GM18498 (cell line): ENCODE results near the gene GTF3C5.
"Not testable (repeated sequence)": the region's sequence is repeated elsewhere in the genome, so short reads cannot be mapped to it uniquely, and the experiment has no call there.

Experiments
- ATAC-seq: cut with Tn5 transposase; IDR thresholded peaks from one replicate; pipeline ENCODE4 v1.9.1; 2021; ENCODE audit warnings: mild to moderate bottlenecking, moderate library complexity; ENCODE audit not compliant: unreplicated experiment

GTF3C5 gene

DNA sequence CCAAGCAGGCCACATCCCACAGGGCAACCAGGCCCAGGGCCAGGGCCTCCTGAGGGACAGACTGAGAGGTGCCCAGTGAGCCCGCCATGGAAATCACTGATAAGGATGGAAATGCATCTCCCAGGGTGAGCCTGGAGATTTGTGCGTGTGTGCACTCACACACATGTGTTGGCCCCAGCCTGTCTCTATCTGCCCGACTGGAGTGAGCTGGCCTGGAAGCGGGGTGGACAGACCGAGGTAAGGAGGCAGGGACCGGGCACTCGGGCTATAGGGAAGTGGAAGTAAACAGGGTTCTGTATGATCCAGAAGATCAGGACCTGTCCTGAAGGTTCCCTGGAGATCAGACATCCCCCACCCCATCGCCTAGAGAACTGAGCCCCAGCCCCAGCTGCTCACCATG lies 34.9 kb upstream of the GTF3C5 start:
- ATAC-seq = no peak

DNA sequence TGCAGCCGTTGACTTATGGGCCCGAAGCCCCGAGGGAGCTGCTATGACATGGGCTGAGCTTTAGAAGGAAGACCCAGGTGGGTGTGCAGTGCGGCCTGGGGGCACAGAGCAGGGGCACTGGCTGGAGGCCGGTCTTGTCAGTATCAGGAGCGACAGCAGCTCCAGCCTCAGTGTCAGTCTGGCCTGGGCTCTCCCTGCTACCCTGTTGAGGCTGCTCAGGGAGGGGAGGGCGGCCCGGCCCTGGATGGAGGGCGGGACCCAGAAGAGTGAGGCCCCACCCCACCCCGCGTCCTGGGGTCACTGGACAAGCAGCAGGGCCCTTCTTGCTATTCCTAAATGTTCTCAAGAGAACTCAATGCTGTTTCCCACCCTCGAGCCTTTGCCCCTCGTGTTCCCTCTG lies 34.3 kb upstream of the GTF3C5 start:
- ATAC-seq = no peak

DNA sequence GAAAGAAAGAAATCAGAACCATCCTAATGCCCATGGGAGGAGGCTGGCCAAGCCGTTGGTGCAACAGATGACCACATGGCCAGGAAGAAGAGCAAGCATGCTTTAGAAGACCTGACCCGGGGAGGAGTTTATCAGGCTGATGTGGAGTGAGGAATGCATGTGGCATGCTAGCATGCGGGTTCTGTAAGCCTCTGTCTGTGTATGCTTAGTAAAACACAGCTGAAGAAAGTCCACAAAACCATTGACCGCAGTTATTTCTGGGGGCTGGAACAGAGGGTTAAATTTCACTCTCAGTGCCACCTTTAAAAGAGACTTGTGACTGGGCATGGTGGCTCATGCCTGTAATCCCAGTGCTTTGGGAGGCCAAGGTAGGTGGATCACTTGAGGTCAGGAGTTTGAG lies 33.2 kb upstream of the GTF3C5 start:
- ATAC-seq = no peak

DNA sequence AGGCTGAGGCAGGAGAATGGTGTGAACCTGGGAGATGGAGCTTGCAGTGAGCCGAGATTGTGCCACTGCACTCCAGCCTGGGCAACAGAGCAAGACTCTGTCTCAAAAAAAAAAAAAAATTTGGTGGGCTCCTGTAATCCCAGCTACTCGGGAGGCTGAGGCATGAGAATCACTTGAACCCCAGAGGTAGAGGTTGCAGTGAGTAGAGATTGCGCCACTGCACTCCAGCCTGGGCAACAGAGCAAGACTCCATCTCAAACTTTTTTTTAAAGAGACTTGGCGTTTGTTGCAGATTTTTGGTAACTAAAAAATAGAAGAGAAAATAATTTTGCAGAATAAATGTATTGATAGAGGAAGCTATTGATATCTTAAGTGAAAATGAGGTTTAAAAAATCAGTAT lies 32.6 kb upstream of the GTF3C5 start:
- ATAC-seq = not testable (repeated sequence)

DNA sequence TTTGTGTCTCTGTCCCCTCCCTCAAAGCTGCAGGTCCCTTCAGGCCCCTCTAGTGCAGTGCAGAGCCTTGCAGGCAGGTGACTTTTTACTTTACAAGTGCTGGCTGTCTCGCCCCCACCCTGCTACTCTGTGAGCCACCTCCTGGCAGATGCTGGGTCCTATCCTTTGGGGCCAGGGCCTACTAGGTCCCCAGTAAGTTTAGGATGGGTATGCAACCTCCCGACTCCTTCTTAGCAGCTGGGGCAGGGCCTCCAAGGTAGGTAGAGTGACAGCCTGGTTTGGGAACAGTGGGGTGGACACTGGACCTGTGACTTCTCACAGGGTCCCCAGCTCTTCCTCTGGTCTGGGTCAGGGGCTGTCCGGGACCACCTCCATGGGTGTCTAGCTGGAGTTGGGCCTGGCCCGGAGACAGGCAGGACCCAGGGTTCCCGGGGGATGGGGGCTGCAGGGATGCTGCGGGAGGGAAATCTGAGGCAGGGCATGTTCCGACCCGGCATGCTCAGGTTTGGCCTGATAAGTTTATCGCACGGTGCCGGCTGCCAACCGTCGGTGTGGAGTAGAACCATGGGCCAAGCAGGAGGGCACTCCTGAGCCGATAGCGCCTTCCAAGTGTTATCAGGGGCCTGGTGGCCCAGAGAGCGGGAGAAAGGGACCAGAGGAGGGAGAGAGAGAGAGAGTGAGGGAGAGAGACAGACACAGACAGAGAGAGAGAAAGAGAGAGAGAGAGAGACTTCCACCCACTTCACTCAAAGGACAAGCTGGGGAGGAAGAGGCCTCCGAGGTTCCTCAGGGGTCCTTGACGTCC lies 31.8 kb upstream of the GTF3C5 start:
- ATAC-seq = no peak

DNA sequence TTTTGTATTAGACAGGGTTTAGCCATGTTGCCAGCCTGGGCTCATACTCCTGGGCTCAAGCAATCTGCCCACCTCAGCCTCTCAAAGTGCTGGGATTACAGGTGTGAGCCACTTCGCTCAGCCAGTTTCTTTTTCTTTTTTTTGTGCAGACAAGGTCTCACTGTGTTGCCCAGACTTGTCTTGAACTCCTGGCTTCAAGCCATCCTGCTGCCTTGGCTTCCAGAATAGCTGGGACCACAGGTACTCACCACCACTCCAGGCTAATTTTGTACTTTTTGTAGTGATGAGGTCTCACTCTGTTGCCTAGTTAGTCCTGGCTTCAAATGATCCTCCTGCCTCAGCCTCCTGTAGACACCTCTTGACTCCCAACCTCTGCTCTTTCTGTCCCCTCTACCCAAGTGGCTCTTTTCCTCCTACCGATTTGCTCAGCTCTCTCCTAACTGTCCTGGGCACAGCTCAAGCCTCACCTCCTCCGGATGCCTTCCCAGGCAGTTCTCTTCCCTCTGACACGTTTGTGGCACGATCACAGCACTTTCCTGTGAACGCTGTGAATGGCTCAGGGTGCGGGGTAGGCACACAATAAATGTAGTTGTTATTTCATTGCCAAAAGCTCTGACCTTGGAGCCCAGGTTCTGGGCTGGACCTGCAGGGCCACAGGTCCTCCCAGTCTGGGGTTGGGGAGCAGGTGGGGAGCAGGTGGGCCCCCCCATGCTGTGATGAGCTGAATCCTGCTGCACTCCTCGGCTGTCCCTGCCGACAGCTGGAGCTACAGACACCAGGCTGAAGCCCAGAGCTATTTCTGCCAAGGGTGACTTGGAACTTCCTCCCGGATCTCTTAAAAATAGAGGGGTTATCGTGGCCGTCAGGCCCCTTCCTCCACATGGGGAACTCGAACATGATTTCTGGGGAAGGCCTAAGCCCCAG lies 28.4 kb upstream of the GTF3C5 start:
- ATAC-seq = no peak

DNA sequence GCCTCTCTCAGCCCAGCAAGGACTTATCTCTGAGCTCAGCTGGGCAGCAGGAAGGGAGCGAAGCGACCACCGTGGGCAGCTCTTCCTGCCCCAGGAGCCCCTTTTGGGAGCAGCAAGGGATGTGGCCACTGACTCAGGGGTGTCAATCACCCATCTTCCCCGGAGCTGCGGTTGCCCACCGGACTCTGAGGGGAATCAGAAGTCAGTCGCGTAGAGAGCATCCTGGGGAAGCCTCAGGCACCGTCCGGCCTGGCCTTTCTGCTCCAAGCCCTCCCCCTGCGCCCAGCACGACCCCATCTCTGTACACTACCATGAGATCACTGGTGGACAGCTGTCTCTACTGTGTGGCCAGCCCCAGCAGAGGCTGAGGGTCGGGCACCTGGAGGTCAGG lies 27.7 kb upstream of the GTF3C5 start:
- no peak for ATAC-seq

DNA sequence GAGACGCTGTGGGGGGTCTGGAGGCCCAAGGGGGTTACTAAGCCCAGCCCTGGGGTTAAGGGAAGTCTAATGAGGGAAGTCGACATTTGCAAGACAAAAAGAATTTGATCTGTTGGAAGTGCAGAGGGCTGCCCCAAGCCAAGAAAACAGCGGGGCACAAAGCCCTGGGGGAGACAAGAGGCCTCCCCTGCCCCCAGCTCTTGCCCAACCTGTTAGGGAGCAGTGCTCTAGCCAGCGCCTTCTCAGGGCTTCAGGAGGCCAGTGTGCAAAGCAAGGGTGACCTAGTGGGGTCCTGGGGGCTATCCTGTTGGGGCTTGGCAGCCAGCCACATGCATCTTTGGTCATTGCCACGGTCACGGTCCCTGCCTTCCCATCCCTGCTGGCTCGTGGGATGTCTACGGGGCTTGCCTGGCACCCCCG lies 27.1 kb upstream of the GTF3C5 start:
- ATAC-seq = no peak

DNA sequence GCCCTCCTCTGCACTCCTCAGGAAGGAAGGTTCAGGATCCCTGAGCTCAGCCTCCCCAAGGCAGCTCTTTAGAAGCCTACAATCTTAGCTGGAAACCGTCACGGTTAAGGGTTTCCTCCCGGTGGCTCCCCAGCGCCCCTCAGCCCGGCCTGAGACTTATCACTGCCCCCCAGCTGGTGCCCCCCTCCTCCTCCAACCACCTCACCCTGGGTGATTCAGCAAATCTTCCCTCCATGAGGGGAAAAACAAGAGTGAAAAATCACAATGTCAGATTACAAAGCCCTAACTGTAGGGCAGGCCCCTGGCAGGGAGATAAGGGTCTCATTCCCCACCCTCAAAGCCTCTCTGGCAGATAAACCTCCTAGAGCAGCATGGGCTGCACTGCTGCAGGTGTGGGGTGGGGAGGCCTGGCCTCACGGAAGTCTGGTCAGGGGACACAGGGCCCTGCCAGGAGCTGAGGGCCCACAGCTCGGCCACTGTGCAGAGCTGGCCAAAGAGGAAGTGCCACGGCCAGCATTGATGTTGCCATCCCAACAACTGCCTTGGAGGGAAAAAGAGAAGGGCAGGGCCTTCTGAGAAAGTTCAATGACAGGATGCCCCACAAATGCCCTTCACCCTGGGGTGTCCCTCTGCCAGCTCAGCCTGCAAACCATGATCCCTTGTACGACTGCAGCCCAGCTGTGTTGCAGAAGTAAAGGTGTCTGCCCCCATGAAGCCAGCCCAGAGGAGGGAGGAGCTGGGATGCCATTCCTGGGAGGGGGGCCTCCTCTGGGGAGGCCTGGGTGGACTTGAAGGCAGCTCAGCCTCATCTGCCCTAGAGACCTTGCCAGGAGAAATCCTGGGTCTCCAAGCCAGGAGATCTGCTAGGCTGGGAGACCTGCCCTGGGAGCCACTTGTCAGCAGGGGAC lies 26.5 kb upstream of the GTF3C5 start:
- ATAC-seq = no peak

DNA sequence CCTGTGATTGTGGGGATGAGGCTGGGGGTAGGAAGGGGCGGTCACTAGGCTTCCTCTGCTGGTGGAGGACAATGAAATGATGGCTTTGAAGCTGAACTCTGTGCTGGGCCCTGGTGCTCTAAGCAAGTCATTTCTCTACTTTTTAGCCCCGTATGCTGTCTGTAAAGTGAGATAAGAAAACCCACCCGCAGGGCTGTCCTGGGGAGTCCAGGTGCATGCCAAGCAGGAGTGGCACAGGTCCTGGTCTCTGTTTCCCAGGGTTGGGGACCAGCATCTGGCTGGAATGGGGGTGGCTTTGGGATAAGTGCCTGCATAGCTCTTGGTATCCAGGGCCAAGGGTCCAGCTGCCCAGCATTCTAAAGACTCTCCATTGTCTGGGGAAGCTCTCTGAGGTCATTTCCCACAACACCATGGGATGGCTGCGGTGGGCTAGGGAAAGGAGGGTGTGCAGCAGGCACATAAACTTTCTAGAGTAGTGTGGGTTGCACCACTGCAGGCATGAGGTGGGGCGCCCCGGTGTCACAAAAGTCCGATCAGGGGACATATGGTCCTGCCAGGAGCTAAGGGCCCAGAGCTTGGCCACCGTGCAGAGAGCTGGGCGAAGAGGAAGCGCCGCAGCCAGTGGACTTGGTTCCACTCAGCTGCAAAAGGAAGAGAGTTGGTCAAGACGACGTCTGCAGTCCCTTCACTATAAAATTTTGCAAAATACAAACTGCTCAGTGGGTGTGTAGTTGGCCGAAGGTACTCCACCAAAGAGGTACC lies 25.6 kb upstream of the GTF3C5 start:
- no peak for ATAC-seq

DNA sequence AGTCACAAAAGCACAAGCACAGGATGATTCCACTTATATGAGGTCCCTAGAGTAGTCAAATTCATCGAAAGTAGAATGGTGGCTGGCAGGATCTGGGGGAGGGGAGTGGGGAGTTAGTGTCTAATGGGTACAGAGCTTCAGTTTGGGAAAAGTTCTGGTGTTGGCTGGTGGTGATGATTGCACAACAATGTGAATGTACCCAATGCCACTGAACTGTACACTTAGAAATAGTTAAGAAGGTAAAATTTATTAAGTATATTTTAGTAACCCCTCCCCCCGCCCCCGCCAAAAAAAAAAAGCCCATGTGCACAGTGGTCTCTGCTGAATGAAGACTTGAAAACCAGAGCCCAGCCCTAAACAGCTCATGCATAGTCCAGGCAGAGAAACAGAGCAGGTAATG lies 24.8 kb upstream of the GTF3C5 start:
- no peak for ATAC-seq

DNA sequence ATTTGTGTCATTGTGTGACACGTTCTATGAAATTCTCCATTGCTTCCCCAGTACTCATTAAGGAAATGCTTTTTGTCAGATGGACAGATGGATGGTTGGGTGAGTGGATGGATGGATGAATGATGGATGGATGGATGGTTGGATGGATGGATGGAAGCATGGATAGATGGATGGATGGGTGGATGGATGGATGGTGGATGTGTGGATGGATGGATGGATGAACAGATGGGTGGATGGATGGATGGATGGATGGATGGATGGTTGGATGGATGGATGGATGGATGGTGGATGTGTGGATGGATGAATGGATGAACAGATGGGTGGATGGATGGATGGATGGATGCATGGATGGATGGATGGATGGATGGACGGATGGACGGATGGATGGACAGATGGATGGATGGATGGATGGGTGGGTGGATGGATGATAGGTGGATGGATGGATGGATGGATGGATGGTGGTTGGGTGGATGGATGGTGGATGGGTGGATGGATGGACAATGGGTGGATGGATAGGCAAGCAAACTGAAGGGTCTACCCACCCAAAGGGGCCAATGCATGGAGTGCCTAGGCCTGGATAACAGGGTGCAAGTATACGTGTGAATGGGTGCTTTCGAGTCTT lies 24.0 kb upstream of the GTF3C5 start:
- no peak for ATAC-seq

DNA sequence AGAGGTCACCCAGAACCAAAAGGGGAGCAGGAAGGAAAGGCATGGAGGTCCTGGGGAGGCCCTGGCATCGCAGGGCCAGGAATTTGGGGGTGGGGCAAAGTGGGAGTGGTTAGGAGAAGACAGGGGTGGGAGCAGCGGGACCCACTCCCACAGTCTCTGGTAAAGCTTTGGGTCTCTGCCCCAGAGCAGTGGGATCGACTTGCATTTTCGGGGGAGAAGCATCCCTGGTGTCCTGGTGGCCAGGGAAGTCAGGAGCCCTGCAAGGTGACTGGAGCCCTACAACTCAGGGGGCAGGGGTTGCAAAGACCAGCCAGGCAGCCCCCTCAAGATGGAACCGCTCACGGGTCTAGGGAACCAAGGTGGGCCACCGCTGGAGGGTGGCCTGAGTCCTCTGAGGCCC lies 22.4 kb upstream of the GTF3C5 start:
- ATAC-seq = no peak

DNA sequence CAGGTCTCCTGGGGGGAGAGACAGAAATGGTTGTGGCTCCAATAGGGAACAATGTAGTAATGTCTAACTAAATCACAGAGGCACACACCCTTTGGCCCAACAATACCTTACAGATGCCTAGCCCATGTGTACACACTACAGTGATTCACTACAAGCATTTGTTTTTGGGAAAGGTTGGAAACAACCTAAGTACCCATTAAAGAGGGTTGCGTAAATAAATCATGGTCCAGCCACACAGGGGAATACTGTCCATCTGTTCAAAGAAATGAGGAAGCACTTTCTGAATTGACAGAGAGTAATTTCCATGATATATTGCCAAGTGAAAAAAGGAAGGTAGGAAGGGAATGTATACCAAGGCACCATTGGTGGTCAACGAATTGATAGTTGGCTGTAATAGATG lies 22.0 kb upstream of the GTF3C5 start:
- no peak for ATAC-seq

DNA sequence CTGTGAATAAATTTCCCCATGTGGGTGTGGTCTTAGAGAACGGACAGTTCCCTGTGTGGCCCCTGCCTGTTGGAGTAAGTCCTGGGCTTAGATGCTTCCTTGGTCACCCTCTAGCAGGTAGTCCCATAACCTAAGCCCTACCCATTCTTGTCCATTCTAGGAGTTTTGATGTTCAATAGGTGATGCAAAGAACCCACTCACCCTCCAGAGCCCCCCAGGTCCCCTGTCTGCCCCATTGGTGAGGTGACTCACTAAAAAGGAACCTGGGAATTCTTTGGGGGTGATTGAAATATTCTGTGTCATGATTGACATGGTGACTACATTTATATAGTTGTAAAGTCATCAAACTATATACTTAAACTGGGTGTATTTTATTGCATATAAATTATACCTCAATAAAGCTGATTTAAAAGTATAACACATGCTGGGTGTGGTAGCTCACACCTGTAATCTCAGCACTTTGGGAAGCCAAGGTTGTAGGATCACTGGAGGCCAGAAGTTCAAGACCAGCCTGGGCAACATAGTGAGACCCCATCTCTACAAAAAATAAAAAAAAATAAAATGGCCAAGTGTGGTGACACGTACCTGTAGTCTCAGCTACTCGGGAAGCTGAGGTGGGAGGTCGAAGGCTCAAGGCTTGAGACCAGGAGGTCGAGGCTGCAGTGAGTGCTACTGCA lies 20.8 kb upstream of the GTF3C5 start:
- ATAC-seq = no peak

DNA sequence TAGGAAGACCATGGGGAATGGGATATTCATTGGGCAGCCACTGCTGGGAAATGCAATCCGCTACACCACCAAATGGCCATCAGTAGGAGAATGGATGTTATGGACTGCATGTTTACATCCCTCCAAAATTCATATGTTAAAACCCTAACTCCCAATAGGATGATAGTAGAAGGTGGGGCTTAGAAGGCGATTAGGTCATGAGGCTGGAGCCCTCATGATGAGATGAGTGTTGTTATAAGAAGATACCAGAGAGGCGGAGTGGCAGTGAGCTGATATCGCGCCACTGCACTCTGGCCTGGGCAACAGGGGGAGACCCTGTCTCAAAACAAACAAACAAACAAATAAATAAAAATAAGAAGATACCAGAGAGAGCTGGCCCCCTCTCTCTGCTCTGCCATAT lies 16.1 kb upstream of the GTF3C5 start:
- ATAC-seq = no peak

DNA sequence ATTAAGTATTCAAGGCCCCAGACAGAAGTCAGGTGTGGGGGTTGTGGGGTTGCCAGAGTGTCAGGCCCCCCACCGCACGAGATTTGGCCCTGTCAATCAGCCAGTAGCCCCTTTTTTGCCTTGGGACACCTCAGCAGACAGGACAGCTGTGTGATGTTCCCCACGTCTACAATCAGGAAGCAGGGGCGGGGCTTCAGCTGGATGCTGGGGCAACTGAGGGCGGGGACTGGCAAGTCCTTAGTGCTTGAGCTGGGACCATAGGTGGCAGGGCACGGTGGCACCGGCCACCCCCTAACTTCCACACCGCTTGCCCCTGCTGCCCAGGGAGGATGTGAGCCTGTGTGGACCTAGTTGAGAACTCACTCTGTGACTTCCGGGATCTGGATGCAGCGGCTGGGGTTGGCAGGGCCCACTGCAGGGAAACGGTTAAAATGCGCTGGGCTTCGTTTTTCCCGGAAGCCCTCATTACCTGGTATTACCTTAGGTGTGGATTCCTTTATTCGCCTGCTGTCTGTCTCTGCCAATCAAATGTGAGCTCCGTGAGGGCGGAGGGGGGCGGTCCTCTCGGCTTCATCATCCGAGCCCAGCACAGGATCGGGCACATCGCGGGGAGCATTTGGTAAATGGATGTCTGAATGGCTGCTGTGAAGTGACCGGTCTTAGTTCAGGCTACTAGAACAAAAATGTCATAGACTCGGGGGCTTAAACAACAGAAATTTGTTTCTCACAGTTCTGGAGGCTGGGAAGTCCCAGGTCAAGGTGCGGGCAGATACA lies 7.5 kb upstream of the GTF3C5 start:
- no peak for ATAC-seq

DNA sequence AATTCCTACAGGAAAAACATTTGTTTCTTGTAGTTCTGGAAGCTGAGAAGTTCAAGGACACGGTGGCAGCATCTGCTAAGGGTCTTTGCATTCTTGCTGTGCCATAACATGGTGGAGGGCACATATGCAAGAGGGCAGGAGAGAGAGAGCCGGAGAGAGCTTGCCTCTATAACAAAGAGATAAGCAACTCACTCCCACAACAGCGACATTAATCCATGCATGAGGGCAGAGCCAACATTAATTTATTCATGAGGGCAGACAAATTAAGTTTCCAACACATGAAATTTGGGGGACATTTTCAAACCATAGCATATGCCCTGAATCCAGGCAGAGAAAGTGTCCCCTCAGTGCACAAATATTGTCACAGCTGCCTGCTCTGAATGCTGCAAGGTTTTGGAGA lies 4.4 kb upstream of the GTF3C5 start:
- no peak for ATAC-seq

DNA sequence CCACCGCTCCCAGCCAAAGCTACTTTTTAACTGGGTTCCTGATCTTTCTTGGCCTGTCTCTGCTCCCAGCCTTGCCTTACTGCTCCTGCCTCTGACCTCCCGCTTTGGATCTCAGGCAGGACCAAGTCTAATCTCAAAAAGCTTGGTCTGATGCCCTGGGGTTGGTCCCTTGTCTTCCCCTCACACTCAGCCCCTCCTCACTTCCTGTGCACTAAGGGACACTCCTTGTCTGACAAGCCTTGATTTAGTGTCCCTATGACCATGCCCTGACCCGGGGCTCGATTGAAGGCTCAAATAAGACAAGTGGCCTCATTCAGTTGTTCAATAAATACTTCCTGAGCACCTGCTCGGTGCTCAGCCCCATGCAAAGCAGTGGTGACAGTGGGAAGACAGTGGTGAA lies 3.7 kb upstream of the GTF3C5 start:
- ATAC-seq = no peak
